ENCODE data around the gene RPS6KC1. TPM values are rescaled to one million over a fixed set of nuclear protein-coding genes. Genes with fewer than 3 reads are reported as not detected.

The RPS6KC1 gene
- total RNA-seq, 1 experiment from 2014 or later = 16.9 TPM

GRCh38 chr1:213247038-213247437 lies 196.0 kb downstream of the RPS6KC1 start:
- no peak overlapping the region for H3K4me2 ChIP-seq (ENCODE audit: insufficient read depth, insufficient read length, low read length)
- no peak for TF ChIP-seq CTCF (conservative IDR thresholded peaks at IDR 0.05)
- H3K14ac ChIP-seq (ENCODE audit: insufficient read depth, low read length) = no peak overlapping the region
- H4K20me1 ChIP-seq (ENCODE audit: control insufficient read depth, insufficient read depth, insufficient read length) = no peaks in the 10 kb centered on the region
- no peak overlapping the region for H4K8ac ChIP-seq (replicated peaks; ENCODE audit: insufficient read length, low read depth, low read length)
- H2BK120ac ChIP-seq (ENCODE audit: low read depth, low read length, poor library complexity, severe bottlenecking) = no peak overlapping the region
- no peak overlapping the region for H3K56ac ChIP-seq (ENCODE audit: insufficient read length, low read depth, low read length)
- no peak overlapping the region for H4K5ac ChIP-seq (ENCODE audit: insufficient read length, low read depth, low read length)
- H2AK5ac ChIP-seq (ENCODE audit: insufficient read length, low read length) = no peak overlapping the region
- peaks cover 4% of the 10 kb centered on the region; the same call in 1 of the 2 replicates for H3K4me1 ChIP-seq (ENCODE audit: insufficient read depth, low read length)
- no peak overlapping the region for H2BK12ac ChIP-seq (ENCODE audit: insufficient read length, low read depth, low read length)
- H3K79me1 ChIP-seq (ENCODE audit: insufficient read depth, low read depth, low read length, poor library complexity, severe bottlenecking) = no peaks in the 10 kb centered on the region
- H3K9me3 ChIP-seq (ENCODE audit: control insufficient read depth, low read depth, low read length) = no peaks in the 10 kb centered on the region
- no peaks in the 10 kb centered on the region for H3K27me3 Mint-ChIP-seq (ENCODE audit: low read depth)
- WGBS (ENCODE audit: extremely low coverage, insufficient read length, low lambda C conversion rate) = no CpG with 5 or more reads among the region's 2 CpGs
- no peaks in the 10 kb centered on the region for H3K36me3 Mint-ChIP-seq (ENCODE audit: insufficient read depth in 1 of 3, low read depth in 3 of 3)
- no peaks in the 10 kb centered on the region for H3K9me3 Mint-ChIP-seq
- H3K9ac ChIP-seq (ENCODE audit: extremely low read depth, insufficient read length, low read length) = no peak overlapping the region
- no peak for DNase-seq
- H3K27ac Mint-ChIP-seq = no peak overlapping the region; a peak in 1 of 7 replicates
- no peak overlapping the region for H4K91ac ChIP-seq (ENCODE audit: insufficient read length, low read depth, low read length)
- peaks cover 20% of the 10 kb centered on the region in 2 experiments for H3K4me1 Mint-ChIP-seq
- H2BK5ac ChIP-seq (ENCODE audit: insufficient read length, low read length) = no peak overlapping the region
- H3K27ac ChIP-seq (ENCODE audit: insufficient read length, low read depth, low read length) = no peak overlapping the region
- no peak overlapping the region for H3K18ac ChIP-seq (ENCODE audit: insufficient read length, low read depth, low read length)
- H3K27me3 ChIP-seq (ENCODE audit: insufficient read depth, low read length) = no peaks in the 10 kb centered on the region; the same call in 1 of the 2 replicates
- H3K79me2 ChIP-seq (ENCODE audit: insufficient read depth, low read length) = no peaks in the 10 kb centered on the region
- no peak overlapping the region for H3K23ac ChIP-seq (ENCODE audit: insufficient read length, low read depth, low read length)
- H3T11ph ChIP-seq (ENCODE audit: low read length) = no peak overlapping the region
- no peak overlapping the region for H3K4ac ChIP-seq (ENCODE audit: low read depth, low read length)
- no peak overlapping the region for H3K4me3 Mint-ChIP-seq
- H2BK15ac ChIP-seq (ENCODE audit: low read depth, low read length) = no peak overlapping the region
- no peak overlapping the region for H2BK20ac ChIP-seq (ENCODE audit: low read depth, low read length, poor library complexity, severe bottlenecking)
- no peaks in the 10 kb centered on the region for H3K23me2 ChIP-seq (ENCODE audit: insufficient read length, low read depth, low read length, poor library complexity, severe bottlenecking)
- H2AFZ ChIP-seq (ENCODE audit: low read length) = no peak overlapping the region

Measured in H9 (cell line).